CD4-positive, alpha-beta T cell treated with Interleukin-2 at 100 ng/mL for 4 hours (primary cell): ENCODE data around the gene SYTL2.
"Not testable (repeated sequence)": the region's sequence is repeated elsewhere in the genome, so short reads cannot be mapped to it uniquely, and the experiment has no call there.

Experiments
- DNase-seq: peaks from one replicate; pipeline ENCODE4 v3.0.0-alpha.2; 2020; ENCODE audit warnings: low spot score

The SYTL2 gene

GRCh38 chr11:85685820-85686459 lies 125.0 kb downstream of the SYTL2 start, which contains the start of gene CCDC89:
CCDC89 (minus strand) TSS chr11:85686195; CDS start chr11:85686130, 65 bp downstream.
- no peak for DNase-seq

DNA sequence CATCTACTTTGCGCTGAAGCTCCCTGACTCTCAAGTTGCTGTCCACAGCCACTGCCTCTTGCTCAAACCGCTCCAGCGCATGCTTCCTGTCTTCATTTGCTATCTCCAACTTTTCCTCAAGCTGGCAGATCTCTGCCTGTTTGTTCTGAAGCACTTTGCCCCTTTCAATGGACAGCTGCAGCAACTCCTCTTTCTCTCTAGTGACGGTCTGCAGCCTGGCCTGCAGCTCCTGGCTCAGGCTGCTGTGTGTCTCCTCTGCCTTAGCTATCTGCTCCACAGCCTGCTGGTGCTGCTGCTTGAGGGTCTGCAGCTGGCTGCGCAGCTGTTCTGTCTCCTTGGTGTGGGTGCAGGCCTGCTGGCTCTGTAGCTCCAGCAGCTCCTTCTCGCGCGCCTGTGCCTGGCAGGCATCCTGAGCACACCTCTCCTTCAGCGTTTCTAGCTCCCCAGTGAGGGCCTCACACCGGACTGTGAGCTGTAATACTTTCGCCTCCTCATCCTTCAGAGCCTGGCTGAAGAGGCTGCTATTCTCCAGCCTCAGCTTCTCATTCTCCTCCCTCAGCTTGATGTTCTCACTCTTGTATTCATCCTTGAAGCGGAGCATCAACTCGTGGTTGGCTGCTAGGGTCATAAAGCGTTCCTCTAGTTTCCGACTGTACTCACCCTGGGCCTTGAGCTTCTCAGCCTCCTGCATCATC lies 125.7 kb downstream of the SYTL2 start:
- DNase-seq, result no peak

DNA sequence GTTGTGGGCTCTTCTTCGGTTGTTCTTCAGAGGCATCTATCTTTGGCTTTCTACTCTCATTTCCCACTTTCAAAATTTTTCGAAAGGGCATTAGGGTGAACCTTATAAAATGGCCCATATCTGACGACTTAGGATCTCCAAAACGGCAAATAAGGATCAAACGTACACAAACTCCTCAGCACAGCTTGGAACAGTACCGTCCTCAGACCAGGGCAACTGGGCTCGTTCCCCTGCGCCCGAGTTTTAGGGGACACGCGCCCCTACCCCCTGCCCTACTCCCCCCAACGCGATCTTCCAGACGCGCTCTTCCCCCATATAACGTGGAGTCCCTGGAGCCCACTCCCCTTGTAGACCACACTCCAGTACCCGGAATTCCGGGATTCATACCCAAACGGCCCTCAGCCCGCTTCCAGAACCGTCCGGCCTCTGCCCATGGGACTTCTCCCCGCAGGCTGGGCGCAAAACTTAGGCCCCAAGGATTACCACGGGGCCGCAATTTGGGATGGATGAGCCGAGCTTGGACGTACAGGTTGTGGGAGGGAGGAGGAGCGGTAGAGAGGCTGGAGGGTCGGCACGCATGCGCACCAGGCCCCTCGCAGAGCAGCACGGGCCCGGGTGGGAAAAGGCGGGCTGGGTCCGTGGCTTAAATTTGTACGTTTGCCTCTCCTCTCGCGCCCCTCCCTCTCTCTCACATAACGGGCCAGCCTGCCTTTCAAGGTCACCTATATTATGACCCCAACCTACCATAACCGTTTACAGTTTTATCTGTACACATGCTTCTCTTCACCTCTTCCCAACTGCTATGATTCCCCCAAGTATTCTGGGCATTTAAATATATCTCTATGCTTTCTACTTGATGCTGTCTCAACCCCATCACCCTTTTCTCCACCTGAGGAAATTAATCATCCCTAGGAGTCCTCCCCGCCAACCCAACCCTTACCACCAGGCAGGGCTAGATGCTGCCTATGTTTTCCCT lies 128.3 kb downstream of the SYTL2 start:
- DNase-seq, result peak; percentile 57

DNA sequence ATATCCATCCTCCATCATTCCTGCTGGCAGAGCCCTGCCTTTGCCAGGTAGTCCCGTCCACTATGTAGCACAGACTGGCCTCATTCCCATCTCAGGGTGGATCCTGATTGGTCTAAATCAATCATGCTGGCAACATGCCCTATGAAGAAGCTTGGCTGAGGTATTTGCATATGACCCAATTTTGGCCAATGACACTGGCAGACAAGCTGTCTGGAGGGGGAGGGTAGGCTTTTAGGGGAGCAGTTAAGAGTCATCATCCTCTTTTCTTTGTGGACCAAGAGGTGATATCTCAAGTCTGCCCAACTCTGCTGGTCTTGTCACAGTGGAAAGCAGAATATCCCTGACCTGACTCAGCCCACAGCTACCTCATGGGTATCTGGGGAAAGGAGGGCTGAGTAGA lies 130.0 kb downstream of the SYTL2 start:
- DNase-seq, result no peak

- DNase-seq, result no peak
These were observed 131.4 kb downstream of the SYTL2 start for GRCh38 chr11:85679576-85679975.

DNA sequence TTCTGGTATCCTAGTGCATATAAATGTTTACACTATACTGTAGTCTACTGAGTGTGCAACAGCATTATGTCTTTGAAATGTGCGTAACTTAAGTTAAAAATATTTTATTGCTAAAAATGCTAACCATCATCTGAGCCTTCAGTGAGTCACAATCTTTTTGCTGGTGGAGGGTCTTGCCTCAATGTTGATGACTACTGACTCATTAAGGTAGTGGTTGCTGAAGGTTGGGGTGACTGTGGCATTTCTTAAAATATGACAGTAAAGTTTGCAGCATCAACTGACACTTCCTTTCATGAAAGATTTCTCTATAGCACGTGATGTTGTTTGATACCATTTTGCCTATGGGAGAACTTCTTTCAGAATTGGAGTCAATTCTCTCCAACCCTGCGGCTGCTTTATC lies 137.5 kb downstream of the SYTL2 start:
- no peak for DNase-seq

DNA sequence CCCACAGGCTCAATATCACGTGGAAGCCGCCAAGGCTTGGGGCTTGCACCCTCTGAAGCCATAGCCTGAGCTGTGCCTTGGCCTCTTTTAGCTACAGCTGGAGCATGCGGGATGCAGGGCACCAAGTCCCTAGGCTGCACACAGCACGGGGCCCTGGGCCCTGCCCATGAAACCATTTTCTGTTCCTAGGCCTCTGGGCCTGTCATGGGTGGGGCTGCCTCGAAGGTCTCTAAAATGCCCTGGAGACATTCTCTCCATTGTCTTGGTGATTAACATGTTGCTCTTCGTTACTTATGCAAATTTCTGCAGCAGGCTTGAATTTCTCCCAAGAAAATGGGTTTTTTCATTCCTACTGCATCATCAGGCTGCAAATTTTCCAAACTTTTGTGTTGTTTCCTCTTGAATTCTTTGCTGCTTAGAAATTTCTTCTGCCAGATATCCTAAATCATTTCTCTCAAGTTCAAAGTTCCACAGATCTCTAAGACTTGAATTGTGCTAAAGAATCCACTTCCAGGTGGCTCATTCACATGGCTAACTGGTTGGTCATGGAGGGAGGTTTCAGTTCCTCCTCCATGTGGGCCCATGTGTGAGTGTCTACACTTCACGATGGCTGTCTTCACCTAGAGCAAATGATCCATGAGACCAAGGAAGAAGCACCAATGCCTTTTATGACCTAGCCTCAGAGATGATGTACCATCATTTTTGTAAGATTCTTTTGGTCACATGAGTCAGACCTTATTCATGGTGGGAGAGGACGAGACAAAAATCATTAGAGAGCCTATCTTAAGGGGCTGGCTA lies 138.6 kb downstream of the SYTL2 start:
- DNase-seq, result no peak

GRCh38 chr11:85670949-85671663 lies 139.8 kb downstream of the SYTL2 start:
- DNase-seq, result not testable (repeated sequence)

DNA sequence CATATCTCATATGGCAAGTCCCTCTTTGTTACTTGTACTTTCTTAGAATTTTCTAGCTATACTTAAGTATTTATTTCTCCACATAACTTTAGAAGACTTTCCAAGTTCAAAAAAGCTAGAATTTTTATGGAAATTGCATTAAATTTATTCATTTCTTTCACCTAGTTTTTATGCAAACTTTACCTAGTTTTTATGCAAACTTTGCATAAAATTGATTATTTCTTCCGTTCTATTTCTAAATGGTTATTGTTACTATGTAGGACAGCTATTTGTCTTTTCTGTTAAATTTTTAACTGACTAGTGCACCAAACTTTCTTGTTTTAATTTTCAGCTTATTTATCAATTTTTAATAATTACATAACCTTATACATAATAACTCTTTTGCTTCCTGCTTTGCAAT lies 142.8 kb downstream of the SYTL2 start:
- DNase-seq, result no peak

DNA sequence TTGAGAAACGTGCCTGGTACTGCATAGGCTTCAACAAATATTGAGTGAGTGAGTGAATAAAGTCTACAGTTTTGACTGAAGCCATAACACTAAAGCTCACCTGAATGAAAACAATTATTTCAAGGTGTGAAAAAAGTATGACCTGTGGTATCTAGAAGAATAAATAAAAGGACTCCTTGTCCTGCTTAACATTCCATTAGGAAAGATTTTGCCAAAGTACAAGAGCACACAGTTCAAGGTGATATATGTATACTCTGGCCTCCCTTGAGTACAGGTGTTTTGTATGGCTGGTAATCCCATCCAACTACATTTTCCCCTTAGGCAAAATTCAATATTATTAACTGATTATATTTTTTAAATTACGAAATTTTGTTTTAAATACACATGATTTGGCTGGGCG lies 144.3 kb downstream of the SYTL2 start:
- no peak for DNase-seq

DNA sequence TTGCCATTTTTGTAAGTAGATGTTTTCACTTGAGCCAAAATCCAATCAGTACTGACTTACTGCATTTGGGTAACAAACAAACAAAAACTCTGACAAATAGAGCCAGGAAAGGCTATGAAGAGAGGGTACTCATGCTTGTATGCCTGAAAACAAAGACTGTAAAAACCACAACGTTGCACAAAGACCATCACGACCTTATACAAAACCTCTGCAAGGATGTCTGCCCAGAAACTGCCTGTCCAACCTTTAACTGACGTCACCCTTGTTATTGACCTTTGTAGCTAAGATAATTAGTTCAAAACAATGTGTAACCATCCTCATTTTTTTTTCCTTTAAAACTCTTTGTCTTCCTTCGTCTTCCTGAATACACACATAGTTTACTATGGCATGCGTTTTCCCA lies 145.2 kb downstream of the SYTL2 start:
- no peak for DNase-seq

- DNase-seq, result peak; percentile 95
These were observed 146.1 kb downstream of the SYTL2 start, which contains the start of gene CREBZF for GRCh38 chr11:85664615-85665481. CREBZF (minus strand) TSS chr11:85665129; CDS start chr11:85664875, 254 bp downstream.

DNA sequence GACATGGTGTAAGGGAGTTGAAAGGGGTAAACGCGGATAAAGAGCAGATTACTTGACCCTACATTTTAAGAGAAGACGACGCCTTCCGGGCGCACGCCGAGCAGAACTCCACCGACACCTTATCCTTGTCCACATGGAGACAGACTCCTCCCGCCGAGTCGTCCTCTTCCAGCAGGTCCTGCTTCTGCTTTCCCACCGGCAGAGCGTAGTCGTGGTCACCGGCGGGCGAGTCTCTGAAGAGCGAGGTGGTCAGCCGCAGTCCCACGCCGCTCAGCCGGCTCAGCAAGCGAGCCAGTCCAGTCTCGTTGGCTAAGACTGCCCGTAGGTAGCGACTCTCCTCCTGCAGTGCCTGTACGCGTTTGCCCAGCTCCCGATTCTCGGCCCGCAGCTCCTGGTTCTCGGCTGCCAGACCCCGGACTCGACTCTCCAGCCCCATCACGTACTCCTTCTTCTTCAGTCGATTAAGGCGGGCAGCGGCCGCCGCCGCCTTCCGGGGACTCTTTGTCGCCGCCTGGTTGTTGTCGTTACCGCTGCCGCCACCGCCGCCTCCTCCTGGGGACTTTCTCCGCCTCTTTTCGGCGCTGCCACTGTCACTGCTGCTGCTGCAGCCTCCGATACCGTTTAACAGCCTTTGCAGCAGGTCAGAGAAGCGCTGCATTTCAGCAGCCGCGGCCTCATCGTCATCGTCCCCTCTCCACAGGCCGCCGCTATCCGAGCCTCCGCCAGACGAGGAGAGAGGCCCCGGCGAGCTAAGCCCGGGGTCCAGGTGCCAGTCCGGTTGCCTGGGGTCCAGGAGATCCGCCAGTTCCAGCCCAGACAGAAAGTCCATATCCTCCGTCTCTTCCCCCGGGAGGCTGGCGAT lies 147.0 kb downstream of the SYTL2 start:
- DNase-seq, result peak; percentile 88

- DNase-seq, result peak; percentile 27
These were observed 147.7 kb downstream of the SYTL2 start for GRCh38 chr11:85663080-85663752.

GRCh38 chr11:85661972-85662664 lies 148.8 kb downstream of the SYTL2 start:
- DNase-seq, result no peak

- DNase-seq, result no peak
These were observed 152.8 kb downstream of the SYTL2 start for GRCh38 chr11:85658180-85658579.

GRCh38 chr11:85656777-85657176 lies 154.2 kb downstream of the SYTL2 start:
- no peak for DNase-seq

- not testable (repeated sequence) for DNase-seq
These were observed 156.6 kb downstream of the SYTL2 start for GRCh38 chr11:85654343-85654742.
